Activated CD8-positive, alpha-beta T cell treated with anti-CD3 and anti-CD28 coated beads for 36 hours (primary cell): ENCODE measurements around the gene NOS1. TPM values are rescaled to one million over a fixed set of nuclear protein-coding genes. Genes with fewer than 3 reads are reported as not detected.
"Not testable (repeated sequence)": the region's sequence is repeated elsewhere in the genome, so short reads cannot be mapped to it uniquely, and the experiment has no call there.

Experiments
- ATAC-seq: fragments of 200-7000 bp; cut with Tn5 transposase; one replicate; pipeline ENCODE4 v1.10.0; 2021; ENCODE audit warnings: mild to moderate bottlenecking, moderate library complexity
- CTCF ChIA-PET: fragments of 350-600 bp; sonication (Branson Sonifier 250); formaldehyde crosslinking; loops from one replicate; lab custom pipeline; 2021; ENCODE audit warnings: antibody characterized with exemption; lab: Charles Lee
- POLR2A ChIA-PET: fragments of 350-600 bp; sonication (Branson Sonifier 250); formaldehyde crosslinking; loops from one replicate; lab custom pipeline; 2021; ENCODE audit warnings: antibody characterized with exemption; lab: Charles Lee
- DNase-seq: peaks from one replicate; pipeline ENCODE4 v3.0.0-alpha.2; 2020
- H3K27ac Mint-ChIP-seq: one replicate; pipeline ENCODE4 v1.8.0; 2021; ENCODE audit warnings: mild to moderate bottlenecking, mixed read lengths
- H3K27me3 Mint-ChIP-seq: one replicate; pipeline ENCODE4 v1.8.0; 2021; ENCODE audit warnings: mixed read lengths
- H3K36me3 Mint-ChIP-seq: one replicate; pipeline ENCODE4 v1.8.0; 2021; ENCODE audit warnings: low read depth, mixed read lengths
- H3K4me1 Mint-ChIP-seq: one replicate; pipeline ENCODE4 v1.8.0; 2021; ENCODE audit warnings: low read depth, mixed read lengths
- H3K4me3 Mint-ChIP-seq: one replicate; pipeline ENCODE4 v1.8.0; 2021; ENCODE audit warnings: mild to moderate bottlenecking, moderate library complexity, mixed read lengths
- H3K9me3 Mint-ChIP-seq: one replicate; pipeline ENCODE4 v1.8.0; 2021; ENCODE audit warnings: mixed read lengths
- intact Hi-C: fragments of 100-400 bp; cut with micrococcal nuclease; formaldehyde crosslinking; loops from one replicate; pipeline ENCODE4 v1.10.0; 2022
- total RNA-seq, 2 experiments: library from RNA; stranded (reverse); gene quantifications; one replicate each; pipeline ENCODE4 v1.2.3, GENCODE V29; 2021
- TF ChIP-seq, protein P1 (sequence below): fragments of 200-600 bp; IDR thresholded peaks from one replicate; pipeline ENCODE4 v1.8.0; 2022; ENCODE audit warnings: antibody characterized with exemption, mild to moderate bottlenecking

NOS1 gene
- total RNA-seq, 2 experiments from 2014 or later, result not detected

DNA sequence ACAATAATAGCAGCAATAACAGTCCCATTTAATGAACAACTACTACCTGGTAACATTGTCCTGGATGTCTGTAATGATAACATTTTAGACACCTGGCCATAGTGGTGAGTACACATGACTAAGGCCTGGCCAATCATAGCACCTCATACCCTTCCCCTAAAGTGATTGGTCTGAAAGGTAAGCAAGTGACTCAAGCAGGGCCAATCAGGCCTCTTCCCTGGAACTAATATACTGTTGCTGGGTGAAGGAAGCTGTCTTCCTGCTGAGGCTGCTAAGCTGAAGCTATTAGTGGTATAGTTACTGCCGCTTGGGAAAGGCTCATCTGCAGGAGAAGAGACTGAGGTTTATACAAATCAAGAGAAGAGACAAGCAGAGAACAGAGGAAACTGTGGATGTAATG, 18.7 kb upstream of the NOS1 start:
- DNase-seq (no peak), ATAC-seq (no peak)
- Mint-ChIP-seq H3K4me1 (no peaks in the 10 kb centered on the region), H3K9me3 (peaks cover 2% of the 10 kb centered on the region), H3K4me3 (no peak overlapping the region), H3K36me3 (no peaks in the 10 kb centered on the region), H3K27ac (no peak overlapping the region), H3K27me3 (no peaks in the 10 kb centered on the region)
- ChIA-PET CTCF (interaction anchor here (2.7 kb wide), 1 partner anchor 13 kb away, joined by 14 read pairs; no protein-coding TSS in a partner anchor), POLR2A (no interaction called here)
- TF ChIP-seq, protein P1, sequence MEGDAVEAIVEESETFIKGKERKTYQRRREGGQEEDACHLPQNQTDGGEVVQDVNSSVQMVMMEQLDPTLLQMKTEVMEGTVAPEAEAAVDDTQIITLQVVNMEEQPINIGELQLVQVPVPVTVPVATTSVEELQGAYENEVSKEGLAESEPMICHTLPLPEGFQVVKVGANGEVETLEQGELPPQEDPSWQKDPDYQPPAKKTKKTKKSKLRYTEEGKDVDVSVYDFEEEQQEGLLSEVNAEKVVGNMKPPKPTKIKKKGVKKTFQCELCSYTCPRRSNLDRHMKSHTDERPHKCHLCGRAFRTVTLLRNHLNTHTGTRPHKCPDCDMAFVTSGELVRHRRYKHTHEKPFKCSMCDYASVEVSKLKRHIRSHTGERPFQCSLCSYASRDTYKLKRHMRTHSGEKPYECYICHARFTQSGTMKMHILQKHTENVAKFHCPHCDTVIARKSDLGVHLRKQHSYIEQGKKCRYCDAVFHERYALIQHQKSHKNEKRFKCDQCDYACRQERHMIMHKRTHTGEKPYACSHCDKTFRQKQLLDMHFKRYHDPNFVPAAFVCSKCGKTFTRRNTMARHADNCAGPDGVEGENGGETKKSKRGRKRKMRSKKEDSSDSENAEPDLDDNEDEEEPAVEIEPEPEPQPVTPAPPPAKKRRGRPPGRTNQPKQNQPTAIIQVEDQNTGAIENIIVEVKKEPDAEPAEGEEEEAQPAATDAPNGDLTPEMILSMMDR, result no peak
- intact Hi-C loops, result no loop called here

DNA sequence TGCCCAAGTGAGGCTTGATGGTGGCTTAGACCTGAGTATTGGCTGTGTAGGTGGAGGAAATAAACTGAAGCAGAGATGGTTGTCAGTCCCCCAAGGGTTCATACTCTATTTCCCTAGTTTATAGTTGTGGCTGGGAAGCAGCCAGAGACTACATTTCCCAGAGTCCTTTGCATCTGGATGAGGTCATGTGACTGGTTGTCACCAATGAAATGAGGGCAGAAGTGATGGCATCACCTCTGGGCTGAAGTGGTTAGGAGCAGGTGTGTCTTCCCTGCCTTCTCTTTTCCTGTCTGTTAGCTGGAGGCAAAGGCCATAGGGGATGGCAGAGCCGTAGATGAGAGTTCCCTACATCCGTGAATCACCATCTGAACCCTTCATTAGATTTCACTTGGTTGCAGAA, 16.3 kb upstream of the NOS1 start:
- Mint-ChIP-seq H3K27me3 (no peaks in the 10 kb centered on the region), H3K36me3 (no peaks in the 10 kb centered on the region), H3K4me3 (no peak overlapping the region), H3K4me1 (no peaks in the 10 kb centered on the region), H3K9me3 (peaks cover 2% of the 10 kb centered on the region), H3K27ac (no peak overlapping the region)
- TF ChIP-seq, protein P1, result no peak
- CTCF ChIA-PET, result interaction anchor here (2.7 kb wide), 1 partner anchor 10 kb away, joined by 14 read pairs; no protein-coding TSS in a partner anchor
- DNase-seq, result no peak
- no peak for ATAC-seq
- POLR2A ChIA-PET, result no interaction called here
- intact Hi-C loops, result no loop called here

DNA sequence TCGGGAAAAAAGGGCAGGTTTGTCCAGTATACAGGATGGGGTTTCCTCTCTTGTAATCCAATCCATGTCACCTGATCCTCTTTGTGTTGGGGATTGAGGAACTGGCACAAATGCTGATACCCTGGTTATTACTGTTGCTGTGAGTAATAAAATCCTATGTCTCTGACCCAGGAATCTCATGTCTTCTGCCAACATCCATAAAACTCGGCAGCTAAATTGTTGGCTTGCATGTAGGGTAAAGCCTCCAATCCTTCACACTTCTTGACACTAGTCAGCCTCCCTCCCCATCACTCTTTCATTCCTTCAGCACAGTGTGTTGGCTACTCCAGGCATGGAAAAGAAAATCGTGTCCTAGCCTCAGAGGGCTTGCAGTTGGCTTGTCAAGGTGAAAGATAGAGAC, 9.2 kb upstream of the NOS1 start:
- Mint-ChIP-seq H3K27me3 (peaks cover 5% of the 10 kb centered on the region), H3K9me3 (no peaks in the 10 kb centered on the region), H3K27ac (no peak overlapping the region), H3K36me3 (no peaks in the 10 kb centered on the region), H3K4me3 (no peak overlapping the region), H3K4me1 (no peaks in the 10 kb centered on the region)
- intact Hi-C loops, result no loop called here
- ChIA-PET POLR2A (no interaction called here), CTCF (interaction anchor here (5.1 to 5.7 kb wide), 2 partner anchors 218 to 468 kb away, joined by 36 to 58 read pairs; no protein-coding TSS in a partner anchor)
- TF ChIP-seq, protein P1, result no peak
- DNase-seq (no peak), ATAC-seq (no peak)

DNA sequence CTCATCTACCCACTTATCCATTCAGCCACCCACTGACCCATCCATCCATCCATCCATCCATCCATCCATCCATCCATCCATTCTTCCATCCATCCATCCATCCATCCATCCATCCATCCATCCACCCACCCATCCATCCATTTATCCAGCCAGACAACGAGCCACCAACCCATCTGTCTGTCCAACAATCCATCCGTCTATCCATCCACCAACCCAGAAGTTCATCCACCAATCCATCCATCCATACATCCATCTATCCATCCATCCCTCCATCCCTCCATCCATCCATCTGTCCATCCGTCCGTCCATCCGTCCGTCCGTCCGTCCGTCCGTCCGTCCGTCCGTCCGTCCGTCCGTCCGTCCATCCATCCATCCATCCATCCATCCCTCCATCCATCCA, 8.6 kb upstream of the NOS1 start:
- H3K4me1 Mint-ChIP-seq, H3K9me3 Mint-ChIP-seq, DNase-seq, H3K27me3 Mint-ChIP-seq, POLR2A ChIA-PET, H3K27ac Mint-ChIP-seq, H3K4me3 Mint-ChIP-seq, ATAC-seq, H3K36me3 Mint-ChIP-seq: not testable (repeated sequence)
- intact Hi-C loops, result loop anchor here (5.0 kb wide), 2 partner anchors 217 to 467 kb away; no protein-coding TSS in a partner anchor
- CTCF ChIA-PET, result interaction anchor here (5.1 to 5.7 kb wide), 2 partner anchors 218 to 468 kb away, joined by 36 to 58 read pairs; no protein-coding TSS in a partner anchor

DNA sequence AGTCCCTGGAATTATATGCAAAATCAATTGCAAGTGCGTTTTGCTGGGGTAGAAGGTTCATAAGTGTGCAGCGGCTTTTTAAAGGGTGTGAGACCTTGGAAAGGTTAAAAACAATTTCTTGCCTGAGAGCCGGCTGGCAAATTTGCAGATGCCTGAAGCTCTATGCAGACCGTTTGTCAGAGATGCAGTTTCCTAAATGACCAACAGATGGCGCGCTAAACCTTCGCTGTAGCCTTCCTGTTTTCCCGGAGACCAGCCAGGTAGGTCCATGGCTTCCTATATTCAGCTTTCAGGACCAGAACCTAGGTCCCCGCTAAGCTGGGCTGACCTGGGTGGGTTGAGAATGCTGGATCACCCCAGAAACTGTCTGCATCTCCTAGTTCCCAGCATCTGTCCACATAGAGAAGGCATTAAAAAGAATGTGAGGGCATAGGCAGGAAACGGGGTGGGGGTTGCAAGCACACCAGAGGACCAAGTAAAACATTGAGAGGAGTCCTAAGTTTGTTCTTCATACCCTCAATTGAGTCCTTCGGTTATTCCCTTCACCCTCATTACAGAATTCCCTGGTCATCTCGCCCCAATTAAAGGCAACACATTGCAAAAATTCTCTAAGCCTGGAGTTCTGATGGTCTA, 5.7 kb upstream of the NOS1 start:
- intact Hi-C loops, result loop anchor here (5.0 kb wide), 2 partner anchors 220 to 470 kb away; no protein-coding TSS in a partner anchor
- H3K27ac Mint-ChIP-seq, result no peak overlapping the region
- ChIA-PET POLR2A (interaction anchor here (0.7 kb wide), 1 partner anchor 308 kb away, joined by 3 read pairs; no protein-coding TSS in a partner anchor), CTCF (interaction anchor here (0.6 to 5.7 kb wide), 23 partner anchors 8 to 490 kb away, joined by 3 to 58 read pairs (median 5); no protein-coding TSS in a partner anchor)
- peaks cover 26% of the 10 kb centered on the region for H3K27me3 Mint-ChIP-seq
- no peak overlapping the region for H3K4me3 Mint-ChIP-seq
- no peaks in the 10 kb centered on the region for H3K9me3 Mint-ChIP-seq
- H3K4me1 Mint-ChIP-seq, result no peaks in the 10 kb centered on the region
- ATAC-seq (no peak), DNase-seq (peak; percentile 72)
- TF ChIP-seq, protein P1, result peak; percentile 80
- no peaks in the 10 kb centered on the region for H3K36me3 Mint-ChIP-seq
